ENCODE data around the gene CFAP299.

- TF ChIP-seq TAF1 (IDR thresholded peaks at IDR 0.05; ENCODE audit: low read depth, low read length) (no peak), POLR2A (IDR thresholded peaks at IDR 0.05; ENCODE audit: low read depth, low read length) (no peak)
Observed at GRCh38 chr4:80927420-80927819, 591.9 kb downstream of the CFAP299 start.

Data from GM12891 (cell line).